OCI-LY1 (cell line): ENCODE results near the gene C6orf136.

Experiments
- CTCF ChIP-seq: fragments of 200-600 bp; sonication (generic), shearing (Covaris generic); IDR thresholded peaks from 2 replicates; pipeline ENCODE4 v1.5.1; 2017; ENCODE audit warnings: mild to moderate bottlenecking, antibody characterized with exemption, low read length, moderate library complexity, mixed read lengths
- EZH2 ChIP-seq: fragments of 200-600 bp; sonication (generic), shearing (Covaris generic); IDR thresholded peaks from 2 replicates; pipeline ENCODE4 v1.8.0; 2017; ENCODE audit warnings: borderline replicate concordance, mixed run types, mild to moderate bottlenecking, antibody characterized with exemption, low read length, moderate library complexity, mixed read lengths

DNA sequence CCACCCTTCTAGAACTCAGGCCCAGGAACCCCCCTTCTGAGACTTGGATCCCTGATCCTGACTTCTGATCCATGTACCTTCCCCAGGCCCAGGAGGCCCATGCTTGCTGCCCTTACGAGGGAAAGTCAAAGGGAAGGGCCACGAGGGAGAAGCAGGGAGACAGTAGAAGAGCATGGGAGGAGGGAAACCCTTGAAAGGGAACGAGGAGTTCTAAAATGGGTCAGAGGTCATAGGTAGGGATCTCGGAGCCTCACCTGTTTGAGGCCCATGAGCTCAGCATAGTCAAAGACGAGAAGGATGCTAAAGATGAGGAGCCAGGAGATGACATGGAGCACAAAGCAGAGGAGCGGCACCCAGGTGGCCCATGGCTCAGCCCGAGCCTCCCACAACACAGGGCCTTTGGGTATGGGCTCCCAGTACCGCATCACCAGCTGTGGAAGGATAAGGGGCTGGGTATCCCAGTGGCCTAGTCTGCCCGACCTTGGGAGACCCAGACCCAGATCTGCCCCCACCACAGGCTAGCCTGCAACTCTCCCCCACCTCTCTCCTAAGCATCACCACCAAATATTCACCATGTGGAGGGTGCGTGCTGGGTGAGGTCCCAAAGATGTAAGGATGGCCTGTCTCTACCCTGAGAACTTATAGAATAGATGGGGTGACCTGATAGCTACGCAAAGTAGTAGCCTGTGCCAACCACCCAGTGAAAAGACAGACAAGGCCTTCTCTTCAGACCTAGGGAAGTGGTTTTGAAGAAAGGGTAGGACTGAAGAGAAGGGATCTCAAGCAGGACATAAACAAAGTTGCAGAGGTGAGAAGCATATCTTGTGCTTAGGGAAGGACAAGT, 42.3 kb downstream of the C6orf136 start:
- TF ChIP-seq CTCF (no peak), EZH2 (no peak)
